HG03432 (cell line): Measurements from ENCODE around the gene AHSA1.
"Not testable (repeated sequence)": the region's sequence is repeated elsewhere in the genome, so short reads cannot be mapped to it uniquely, and the experiment has no call there.

Experiments used
- ATAC-seq: cut with Tn5 transposase; IDR thresholded peaks from one replicate; pipeline ENCODE4 v1.9.1; 2021; ENCODE audit warnings: mild to moderate bottlenecking, moderate library complexity; ENCODE audit not compliant: unreplicated experiment

Gene AHSA1

GRCh38 chr14:77457522-77458248 lies at the start of gene AHSA1, which contains the start of gene VIPAS39:
AHSA1 (plus strand) TSS chr14:77458093; CDS start chr14:77458190, 97 bp downstream.
VIPAS39 (minus strand) TSS chr14:77457601; CDS start chr14:77454102, 3,499 bp downstream.
- ATAC-seq, result peak; percentile 91

- ATAC-seq, result no peak
Measured at GRCh38 chr14:77409131-77409533, 48.8 kb upstream of the AHSA1 start.

GRCh38 chr14:77415403-77416030 lies 42.4 kb upstream of the AHSA1 start:
- not testable (repeated sequence) for ATAC-seq

GRCh38 chr14:77416098-77416497 lies 41.8 kb upstream of the AHSA1 start:
- ATAC-seq, result not testable (repeated sequence)

- ATAC-seq, result no peak
Measured at GRCh38 chr14:77416836-77417235, 41.1 kb upstream of the AHSA1 start.

GRCh38 chr14:77421201-77421600 lies 36.7 kb upstream of the AHSA1 start:
- no peak for ATAC-seq

GRCh38 chr14:77423423-77423822 lies 34.5 kb upstream of the AHSA1 start, which contains the start of gene NOXRED1:
NOXRED1 (minus strand) TSS chr14:77423523; CDS start chr14:77422889, 634 bp downstream.
- no peak for ATAC-seq

GRCh38 chr14:77424862-77425261 lies 33.0 kb upstream of the AHSA1 start:
- no peak for ATAC-seq

GRCh38 chr14:77426396-77426795 lies 31.5 kb upstream of the AHSA1 start:
- no peak for ATAC-seq

GRCh38 chr14:77436042-77436441 lies 21.9 kb upstream of the AHSA1 start:
- ATAC-seq, result no peak

GRCh38 chr14:77438596-77438995 lies 19.3 kb upstream of the AHSA1 start:
- ATAC-seq, result no peak

GRCh38 chr14:77439861-77440260 lies 18.0 kb upstream of the AHSA1 start:
- ATAC-seq, result no peak

- ATAC-seq, result no peak
Measured at GRCh38 chr14:77442196-77442595, 15.7 kb upstream of the AHSA1 start.

- ATAC-seq, result no peak
Measured at GRCh38 chr14:77455966-77456640, 1.8 kb upstream of the AHSA1 start.

GRCh38 chr14:77457115-77457521 lies 775 bp upstream of the AHSA1 start:
- ATAC-seq, result peak; percentile 5

- peak; percentile 21 for ATAC-seq
Measured at GRCh38 chr14:77458249-77458950, 507 bp downstream of the AHSA1 start.

GRCh38 chr14:77459072-77459723 lies 1.3 kb downstream of the AHSA1 start:
- ATAC-seq, result no peak

GRCh38 chr14:77467801-77468200 lies 9.9 kb downstream of the AHSA1 start:
- ATAC-seq, result no peak

GRCh38 chr14:77469067-77469505 lies 11.2 kb downstream of the AHSA1 start:
- no peak for ATAC-seq

- ATAC-seq, result no peak
Measured at GRCh38 chr14:77469539-77469938, 11.6 kb downstream of the AHSA1 start.
